ENCODE results near the gene MAP3K4.

The MAP3K4 gene

DNA sequence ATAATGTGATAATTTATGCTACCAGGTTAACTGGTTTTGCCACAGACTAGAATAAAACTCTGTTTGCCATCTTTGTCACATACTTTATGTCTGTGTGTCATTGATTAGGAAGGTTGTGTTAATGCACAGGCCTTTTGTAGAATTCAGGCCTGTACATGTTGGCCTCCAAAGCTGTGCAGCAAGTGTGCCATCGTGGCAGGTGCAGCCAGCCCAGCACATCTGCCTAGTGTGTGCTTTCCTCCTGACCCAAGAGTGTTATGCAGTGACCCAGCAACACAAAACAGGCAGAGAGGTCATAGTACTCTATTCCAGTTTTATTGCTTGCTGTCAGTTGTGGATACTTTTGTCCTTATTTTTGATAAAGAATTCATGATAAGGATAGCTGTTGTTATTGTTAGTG, 3.7 kb downstream of the MAP3K4 start:
- H3K27ac ChIP-seq, result peak overlapping the region in 1 of 21 experiments; percentile 65
- no peak overlapping the region for H3K4me3 ChIP-seq

DNA sequence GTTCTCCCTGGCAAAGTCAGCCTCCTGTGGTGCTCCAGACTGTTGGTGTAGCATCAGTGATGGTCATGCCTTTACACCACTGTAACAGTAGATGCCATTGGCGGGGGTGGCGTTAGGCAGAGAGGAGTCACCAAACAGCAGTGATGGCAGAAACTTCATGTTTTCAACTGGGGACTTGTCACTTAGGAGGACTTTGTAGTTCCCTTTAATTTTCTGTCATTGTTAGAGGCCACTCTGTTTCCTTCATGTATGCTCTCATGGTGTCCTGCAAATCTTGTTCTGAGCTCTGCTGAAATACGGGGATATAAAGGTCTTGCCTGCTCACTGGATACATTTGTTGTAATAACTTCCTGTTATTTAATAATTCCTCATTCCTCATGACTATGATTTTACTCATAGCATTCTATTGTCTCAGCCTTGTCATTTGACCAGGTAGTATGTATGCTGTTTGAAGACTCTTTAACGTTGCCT, 4.6 kb downstream of the MAP3K4 start:
- peak overlapping the region in 3 of 21 experiments; percentile 18 to 65 (median 49) for H3K27ac ChIP-seq

DNA sequence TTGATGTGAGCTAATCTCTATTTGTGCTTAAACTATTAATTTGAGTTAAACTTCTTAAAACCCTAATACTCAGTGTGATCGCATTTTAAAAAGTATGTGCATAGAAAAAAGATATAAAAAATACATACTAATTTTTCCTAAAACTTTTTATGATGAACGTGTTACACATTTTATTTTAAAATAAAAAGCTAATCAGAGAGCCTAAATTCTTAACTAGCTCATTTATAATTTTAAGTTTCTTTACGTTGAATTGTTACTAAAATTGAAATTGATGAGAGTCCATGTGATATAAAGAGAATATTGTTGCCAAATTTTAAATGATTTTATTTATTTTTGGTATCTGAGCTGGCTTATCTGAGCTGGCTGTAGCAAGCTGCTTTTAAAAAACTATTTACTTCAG, 6.6 kb downstream of the MAP3K4 start:
- no peak overlapping the region for H3K27ac ChIP-seq
- no peak overlapping the region for H3K4me3 ChIP-seq

More for the DNA sequence above, 4.6 kb downstream of the MAP3K4 start:
- H3K4me3 ChIP-seq, result no peak overlapping the region

DNA sequence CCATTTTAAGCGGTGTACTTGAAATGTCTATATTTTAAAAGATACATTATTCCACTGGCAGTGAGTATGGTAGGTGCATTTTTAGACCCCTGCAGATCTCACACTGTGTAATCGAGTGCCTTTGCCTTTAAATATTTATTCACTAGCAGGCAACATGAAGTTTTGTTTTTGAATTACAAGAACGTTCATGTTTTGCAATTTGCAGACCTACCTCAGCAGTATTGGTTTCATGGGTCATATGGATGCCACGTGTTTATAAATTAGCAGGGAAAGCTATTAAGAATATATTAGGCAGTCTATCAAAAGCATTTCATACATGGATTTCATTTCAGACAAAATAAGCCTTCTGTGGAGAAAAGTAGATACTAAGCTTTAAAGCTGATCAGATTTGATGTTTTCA, 7.2 kb downstream of the MAP3K4 start:
- H3K4me3 ChIP-seq, result no peak overlapping the region
- no peak overlapping the region for H3K27ac ChIP-seq

DNA sequence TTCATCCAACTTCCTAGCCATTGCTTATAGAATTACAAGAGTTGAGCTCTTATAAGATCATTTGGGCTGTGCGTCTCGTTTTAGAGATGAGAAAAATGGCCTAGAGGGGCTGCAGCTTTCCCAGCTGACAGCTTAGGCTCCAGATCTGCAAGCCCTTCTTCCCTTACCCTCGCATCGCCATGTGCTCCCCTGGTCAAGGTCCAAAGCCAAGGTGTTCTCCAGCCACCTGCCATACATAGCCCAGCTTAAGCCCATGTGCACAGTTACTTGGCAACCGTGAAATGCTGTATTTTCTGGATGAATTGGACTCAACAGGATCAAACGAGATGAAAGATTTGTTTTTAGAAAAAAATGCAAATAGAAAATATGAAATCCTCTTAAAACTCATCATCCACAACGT, 7.9 kb downstream of the MAP3K4 start:
- no peak overlapping the region for H3K27ac ChIP-seq
- no peak overlapping the region for H3K4me3 ChIP-seq

DNA sequence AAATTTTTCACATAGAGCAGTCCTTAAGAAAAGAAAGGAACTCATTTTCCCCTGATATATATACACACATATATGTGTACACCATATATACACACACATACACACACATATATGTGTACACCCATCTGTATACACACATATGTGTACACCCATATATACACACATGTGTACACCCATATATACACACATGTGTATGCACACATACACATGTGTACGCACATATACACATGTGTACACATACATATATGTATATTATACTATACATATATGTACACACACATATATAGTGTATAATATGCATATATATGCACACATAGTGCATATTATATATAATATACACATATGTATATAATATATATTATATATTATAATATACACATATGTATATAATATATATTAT, 9.1 kb downstream of the MAP3K4 start:
- H3K4me3 ChIP-seq, result no peak overlapping the region
- H3K27ac ChIP-seq, result no peak overlapping the region

DNA sequence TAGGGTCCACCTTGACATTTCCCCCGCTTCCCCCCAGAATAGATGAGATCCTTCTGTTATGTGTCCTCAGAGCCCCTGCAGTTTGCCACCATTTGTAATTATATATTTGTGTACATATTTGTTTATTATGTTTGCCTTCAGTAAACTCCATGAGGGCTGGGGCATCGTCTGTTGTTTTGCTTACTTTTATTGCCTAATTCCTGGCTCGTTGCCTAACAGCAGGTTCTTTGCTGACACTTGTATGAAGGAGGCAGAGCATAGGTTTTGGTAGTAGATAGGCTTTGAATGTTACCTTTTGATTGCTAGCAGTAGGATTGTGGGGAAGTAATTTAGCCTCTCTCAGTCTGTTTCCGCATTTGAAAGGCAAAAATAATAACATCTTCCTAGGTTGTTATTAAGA, 9.9 kb downstream of the MAP3K4 start:
- H3K27ac ChIP-seq, result no peak overlapping the region
- H3K4me3 ChIP-seq, result no peak overlapping the region

DNA sequence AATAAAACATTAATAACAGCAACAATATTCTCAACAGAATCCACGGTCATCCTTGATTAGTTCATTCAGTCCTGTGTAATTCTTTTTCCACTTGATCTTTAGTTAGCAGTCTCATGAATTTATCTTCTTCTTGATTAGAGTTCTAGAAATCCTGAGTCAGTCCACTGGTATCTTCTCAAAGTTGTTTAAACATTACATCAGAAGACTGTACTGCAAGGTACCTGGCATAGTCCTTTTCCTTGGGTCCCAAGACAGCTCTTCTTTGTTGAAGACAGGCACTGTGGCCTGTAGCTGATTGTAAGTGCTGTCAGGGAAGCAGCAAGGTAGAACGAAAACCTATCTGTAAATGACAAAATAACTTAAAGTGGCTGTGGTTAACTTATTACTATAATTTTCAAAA, 11.8 kb downstream of the MAP3K4 start:
- Histone ChIP-seq H3K27ac (no peak overlapping the region), H3K4me3 (no peak overlapping the region)

GRCh38 chr6:161008245-161008644, 16.7 kb downstream of the MAP3K4 start:
- H3K27ac ChIP-seq, result no peak overlapping the region
- H3K4me3 ChIP-seq, result no peak overlapping the region

DNA sequence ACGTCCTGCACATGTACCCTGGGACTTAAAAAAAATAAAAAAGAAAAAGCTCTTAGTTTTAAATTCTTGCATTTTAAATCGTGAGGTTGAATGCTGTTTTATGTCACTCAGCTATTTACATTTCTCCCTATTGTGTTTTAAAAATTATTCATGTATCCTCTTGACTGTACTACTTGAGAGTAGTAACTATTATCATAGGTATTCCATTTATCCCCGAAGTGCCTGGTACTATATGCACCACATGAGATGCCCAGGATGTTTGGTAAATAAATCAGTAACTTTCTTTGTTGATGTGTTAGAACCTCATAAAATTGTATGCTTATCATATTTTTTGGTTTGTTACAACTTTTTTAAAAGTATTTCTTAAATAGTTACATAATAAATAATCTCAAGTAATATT, 18.4 kb downstream of the MAP3K4 start:
- no peak overlapping the region for H3K4me3 ChIP-seq
- H3K27ac ChIP-seq, result no peak overlapping the region

DNA sequence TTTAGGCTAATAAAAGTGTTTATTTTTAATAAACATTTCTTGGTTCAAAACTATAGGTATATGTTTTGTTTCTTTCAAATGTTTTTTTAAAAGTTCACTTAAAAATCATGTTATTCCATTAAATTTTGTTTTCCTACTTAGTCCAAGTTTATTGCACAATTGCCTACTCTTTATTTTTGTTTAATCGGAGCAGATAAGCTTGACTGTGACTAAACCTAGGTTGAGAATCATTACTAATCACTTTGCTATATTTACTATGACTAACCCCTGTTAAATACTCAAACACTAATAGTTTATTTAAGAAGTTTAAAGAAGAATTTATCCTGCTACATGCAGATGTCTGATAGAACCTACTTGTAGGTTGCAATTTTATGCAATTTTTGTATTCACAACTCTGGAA, 18.8 kb downstream of the MAP3K4 start:
- Histone ChIP-seq H3K27ac (no peak overlapping the region), H3K4me3 (no peak overlapping the region)

- Histone ChIP-seq H3K27ac (peak overlapping the region in 4 of 21 experiments; percentile 14 to 34 (median 19)), H3K4me3 (no peak overlapping the region)
Measured at GRCh38 chr6:161011492-161012480, 20.2 kb downstream of the MAP3K4 start.

- Histone ChIP-seq H3K4me3 (no peak overlapping the region), H3K27ac (peak overlapping the region in 2 of 21 experiments; percentile 32 to 45)
Measured at GRCh38 chr6:161013695-161014094, 22.1 kb downstream of the MAP3K4 start.

DNA sequence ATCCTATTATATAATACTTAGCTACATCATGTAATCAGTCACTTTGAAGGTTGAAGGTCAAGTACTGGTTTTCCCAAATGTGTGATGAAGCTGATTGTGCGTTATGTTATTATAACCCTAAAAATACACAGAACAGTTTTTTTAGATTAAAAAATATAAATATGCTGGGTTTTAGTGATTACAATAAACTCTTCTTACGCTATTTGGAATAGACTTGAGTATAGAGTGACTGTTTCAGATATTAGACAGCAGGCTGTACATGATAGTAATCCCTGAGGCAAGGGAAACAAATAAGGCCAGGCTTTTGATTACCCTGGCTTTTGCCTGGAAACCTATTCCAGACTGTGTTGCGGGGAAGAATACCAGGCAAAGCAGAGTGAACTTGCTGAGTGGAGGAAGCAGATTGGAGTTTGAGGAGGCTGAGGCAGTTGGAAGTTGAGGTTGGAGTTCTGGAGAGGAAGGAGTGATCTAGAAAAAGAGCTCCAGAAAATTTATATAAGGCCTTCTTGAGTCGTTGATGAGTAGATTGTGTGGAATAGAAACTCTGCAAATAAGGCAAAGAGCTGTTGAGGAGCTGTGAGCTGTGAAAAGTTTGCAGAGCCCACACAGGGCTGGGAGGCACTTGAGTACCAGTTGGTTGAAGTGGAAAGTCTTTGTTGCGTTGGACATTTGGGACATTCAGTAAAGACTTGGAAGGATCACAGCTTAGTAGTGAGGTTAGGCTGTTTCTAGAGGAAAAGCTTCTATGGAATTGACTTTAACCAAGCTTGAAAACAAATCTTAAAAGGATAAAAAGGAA, 26.4 kb downstream of the MAP3K4 start:
- H3K4me3 ChIP-seq, result no peak overlapping the region
- H3K27ac ChIP-seq, result no peak overlapping the region

- H3K27ac ChIP-seq, result no peak overlapping the region
- H3K4me3 ChIP-seq, result no peak overlapping the region
Measured at GRCh38 chr6:161019324-161019839, 27.8 kb downstream of the MAP3K4 start.

DNA sequence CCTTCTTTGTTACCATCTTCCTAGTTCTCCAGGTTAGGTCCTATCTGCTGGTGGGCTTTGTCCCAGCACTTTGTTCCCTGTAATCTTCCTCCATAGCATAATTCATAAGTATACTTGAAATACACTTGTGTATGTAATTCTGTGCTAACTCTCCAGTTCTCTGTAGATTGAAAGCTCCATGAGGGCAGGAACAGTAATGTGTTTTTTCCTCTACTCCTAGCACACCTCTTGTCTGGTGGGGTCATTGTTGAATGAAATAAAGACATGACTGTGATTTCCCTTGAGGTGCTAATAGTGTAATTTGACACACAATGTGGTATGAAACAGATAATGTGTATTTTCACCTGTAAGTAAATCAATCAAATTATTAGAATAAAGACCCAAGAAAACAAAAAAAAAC, 30.0 kb downstream of the MAP3K4 start:
- no peak overlapping the region for H3K27ac ChIP-seq
- H3K4me3 ChIP-seq, result no peak overlapping the region

GRCh38 chr6:161021998-161022743, 30.6 kb downstream of the MAP3K4 start:
- no peak overlapping the region for H3K27ac ChIP-seq

DNA sequence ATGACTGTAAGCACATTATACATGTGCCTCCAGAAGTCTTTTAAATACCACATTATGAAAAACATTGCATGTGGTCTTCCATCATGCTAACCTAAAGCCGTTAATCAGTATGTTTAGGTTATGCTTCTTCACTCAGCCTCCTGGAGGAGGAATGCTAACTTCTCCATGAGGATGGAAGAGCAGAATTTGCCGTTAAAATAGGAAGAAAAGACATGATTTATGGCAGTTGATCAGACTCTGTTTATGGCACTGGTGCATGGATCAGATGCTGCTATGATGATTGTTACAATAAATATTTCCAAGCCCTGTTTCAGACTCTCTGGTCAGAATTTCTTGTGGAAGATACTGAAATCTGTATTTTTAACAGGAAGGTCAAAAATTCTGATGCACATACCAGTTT, 31.7 kb downstream of the MAP3K4 start:
- H3K27ac ChIP-seq, result no peak overlapping the region
- no peak overlapping the region for H3K4me3 ChIP-seq

More at GRCh38 chr6:161021998-161022743, 30.6 kb downstream of the MAP3K4 start:
- no peak overlapping the region for H3K4me3 ChIP-seq

GRCh38 chr6:161024364-161024920, 32.9 kb downstream of the MAP3K4 start:
- no peak overlapping the region for H3K4me3 ChIP-seq
- H3K27ac ChIP-seq, result no peak overlapping the region
